Putamen (tissue), 1 donor: Measurements from ENCODE around the gene LRRC3C.

ENCODE experiments used
- DNase-seq: peaks from one replicate; pipeline ENCODE4 v3.0.0-alpha.2; 2016; ENCODE audit warnings: low spot score

Gene LRRC3C

DNA sequence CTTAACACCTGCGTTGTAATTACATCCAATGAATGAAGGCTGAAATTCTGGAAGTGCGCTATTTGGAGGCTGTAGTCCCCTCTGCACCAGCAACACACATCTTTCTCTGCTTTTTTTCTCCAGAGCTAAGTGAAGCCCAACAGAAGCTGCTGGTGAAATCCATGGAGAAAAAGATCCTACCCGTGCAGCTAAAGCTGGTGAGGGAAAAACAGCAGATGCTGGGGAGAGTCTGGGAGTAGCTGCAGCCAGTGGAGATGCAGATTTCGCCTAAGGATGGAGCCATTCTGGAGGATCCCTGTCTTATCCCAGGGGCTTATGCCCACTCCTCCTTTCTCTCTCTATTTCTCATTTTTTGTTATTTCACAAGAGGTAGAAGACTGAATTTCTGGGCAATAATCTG, 48.3 kb downstream of the LRRC3C start:
- DNase-seq, result no peak

DNA sequence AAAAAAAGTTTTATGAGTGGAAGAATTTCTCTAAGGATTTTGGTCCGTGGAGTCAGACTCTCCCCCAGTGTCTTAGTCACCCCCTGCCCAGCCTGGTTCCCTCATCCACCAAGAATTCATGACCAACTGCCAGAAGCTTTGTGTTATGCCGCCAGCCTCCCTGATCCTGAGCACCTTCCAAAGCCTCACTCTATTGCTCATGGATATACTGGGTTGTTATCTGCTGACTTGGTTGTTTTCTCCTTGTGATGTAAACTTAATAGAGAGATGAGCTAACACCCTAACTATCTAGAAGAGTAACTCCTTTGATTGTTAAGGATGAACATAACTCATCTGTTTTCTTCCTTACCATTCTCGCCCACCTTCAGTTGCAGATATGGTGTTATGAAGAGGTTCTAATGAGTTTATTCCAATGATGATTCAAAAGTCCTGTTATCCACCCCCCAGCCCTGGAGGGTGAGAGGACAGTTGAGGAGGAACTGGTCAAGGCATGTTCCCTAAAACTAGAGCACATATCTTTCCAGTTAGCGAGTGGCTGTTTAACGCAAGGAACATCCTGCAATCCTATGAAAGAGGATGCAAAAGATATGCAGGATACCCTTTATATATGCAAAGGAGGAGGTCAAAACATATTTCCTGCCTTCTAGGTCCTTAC, 51.6 kb downstream of the LRRC3C start:
- no peak for DNase-seq

- DNase-seq, result no peak
Measured at GRCh38 chr17:39979893-39980350, 52.4 kb downstream of the LRRC3C start.

GRCh38 chr17:39980351-39981206, 53.0 kb downstream of the LRRC3C start, which contains the start of gene PSMD3:
PSMD3 (plus strand) TSS chr17:39980807; CDS start chr17:39980971, 164 bp downstream.
- DNase-seq, result peak; percentile 100

- DNase-seq, result no peak
Measured at GRCh38 chr17:39981207-39981741, 53.7 kb downstream of the LRRC3C start.

- DNase-seq, result no peak
Measured at GRCh38 chr17:39981766-39982375, 54.3 kb downstream of the LRRC3C start.

- no peak for DNase-seq
Measured at GRCh38 chr17:39988206-39988810, 60.8 kb downstream of the LRRC3C start.

DNA sequence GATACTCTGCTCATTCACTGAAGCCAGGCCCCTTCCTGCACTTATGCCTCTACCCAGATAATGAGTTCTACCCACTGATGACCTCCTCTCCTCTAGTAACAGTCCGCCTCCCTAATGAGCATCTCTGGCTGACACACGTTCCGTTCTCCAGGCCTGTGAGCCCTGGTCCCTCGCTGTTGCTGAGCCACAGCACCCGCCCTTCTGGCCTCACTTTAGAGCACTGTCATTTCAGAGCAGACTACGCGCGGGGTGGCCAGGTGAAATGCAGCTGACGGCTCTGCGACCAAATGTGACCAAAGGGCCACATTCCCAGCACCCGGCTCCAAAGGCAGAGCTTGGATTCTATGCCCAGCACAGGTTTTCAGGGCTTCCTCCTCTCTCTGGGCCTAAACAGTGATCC, 66.9 kb downstream of the LRRC3C start:
- DNase-seq, result no peak
